GM18867 (cell line): ENCODE data around the gene OR9G4.

Source experiments
- ATAC-seq: cut with Tn5 transposase; IDR thresholded peaks from one replicate; pipeline ENCODE4 v1.9.1; 2021; ENCODE audit warnings: mild to moderate bottlenecking, moderate library complexity; ENCODE audit not compliant: unreplicated experiment

Gene OR9G4

GRCh38 chr11:56748597-56748996, at the start of gene OR9G4:
Gene OR9G4, minus strand, starts transcription at chr11:56748697. Its CDS starts 4,931 bp downstream, at chr11:56743766.
- no peak for ATAC-seq

- peak; percentile 41 for ATAC-seq
These were observed 35.0 kb upstream of the OR9G4 start for GRCh38 chr11:56783448-56784041.

- peak; percentile 95 for ATAC-seq
These were observed 33.8 kb upstream of the OR9G4 start for GRCh38 chr11:56782167-56782847.

- ATAC-seq: no peak
These were observed 28.3 kb upstream of the OR9G4 start for GRCh38 chr11:56776809-56777208.

GRCh38 chr11:56764976-56765375, 16.5 kb upstream of the OR9G4 start:
- ATAC-seq: no peak

GRCh38 chr11:56751480-56751879, 3.0 kb upstream of the OR9G4 start:
- ATAC-seq: no peak

GRCh38 chr11:56750190-56750589, 1.7 kb upstream of the OR9G4 start:
- ATAC-seq: no peak

- ATAC-seq: no peak
These were observed 7.6 kb downstream of the OR9G4 start for GRCh38 chr11:56740886-56741285.

GRCh38 chr11:56740107-56740506, 8.4 kb downstream of the OR9G4 start:
- no peak for ATAC-seq

- no peak for ATAC-seq
These were observed 28.0 kb downstream of the OR9G4 start for GRCh38 chr11:56720513-56720912.

GRCh38 chr11:56716379-56716854, 32.1 kb downstream of the OR9G4 start:
- peak; percentile 74 for ATAC-seq

GRCh38 chr11:56714206-56714605, 34.3 kb downstream of the OR9G4 start:
- ATAC-seq: no peak

GRCh38 chr11:56706486-56706885, 42.0 kb downstream of the OR9G4 start:
- no peak for ATAC-seq

- ATAC-seq: no peak
These were observed 42.6 kb downstream of the OR9G4 start for GRCh38 chr11:56705784-56706396.

GRCh38 chr11:56700914-56701485, 47.5 kb downstream of the OR9G4 start:
- no peak for ATAC-seq

GRCh38 chr11:56700242-56700913, 48.1 kb downstream of the OR9G4 start:
- ATAC-seq: no peak

GRCh38 chr11:56698795-56699194, 49.7 kb downstream of the OR9G4 start, which contains the start of gene OR9G1:
Gene OR9G1, plus strand, starts transcription at chr11:56699095. Its CDS starts 1,293 bp downstream, at chr11:56700388.
- no peak for ATAC-seq

- no peak for ATAC-seq
These were observed 55.1 kb downstream of the OR9G4 start for GRCh38 chr11:56693428-56693827.
